K562 (cell line): ENCODE measurements around the gene CFP. TPM values are rescaled to one million over a fixed set of nuclear protein-coding genes. Genes with fewer than 3 reads are reported as not detected.
A peak's percentile ranks its signal among the peaks of the same experiment; 100 is the strongest.

Experiments used
- ATAC-seq: fragments of 200-7000 bp; cut with Tn5 transposase; 3 replicates; pipeline ENCODE4 v1.9.1; 2020; ENCODE audit warnings: moderate library complexity
- BruUV-seq: library from RNA; stranded (reverse); fragments of 400-500 nt; replicated peaks from 2 replicates; lab custom pipeline; 2021; lab: Mats Ljungman, UMichigan
- CTCF ChIA-PET: fragments of 300-600 bp; formaldehyde crosslinking; extraction: SDS; loops from one replicate; lab custom pipeline; 2021; ENCODE audit warnings: low intra/inter-chr PET ratio; lab: Yijun Ruan, JAX
- POLR2A ChIA-PET: fragments of 300-600, 350-650 bp; sonication (Branson Sonifier 250); formaldehyde crosslinking; extraction: SDS; loops from one replicate; lab custom pipeline; 2021; ENCODE audit warnings: antibody characterized with exemption, inconsistent platforms; lab: Yijun Ruan, JAX
- DNase-seq, 4 experiments: peaks; one replicate each; pipeline versions ENCODE4 v3.0.0 to v3.0.0-alpha.2; 2011 to 2018; ENCODE audit warnings: low spot score in 3 of 4, mixed read lengths in 3 of 4; ENCODE audit errors: extremely low read depth in 1 of 4
- FAIRE-seq: peaks from 2 replicates; lab custom pipeline; 2011; peaks lifted over from hg19 to GRCh38; lab: Jason Lieb, UNC
- H2AFZ ChIP-seq: 2 replicates; pipeline ENCODE4 v1.6.0; 2011; ENCODE audit warnings: low read depth, low read length, control low read depth, inconsistent platforms
- H3K27ac ChIP-seq: fragments of 200-600 bp; 3 replicates; pipeline ENCODE4 v1.8.0; 2011; ENCODE audit warnings: low read depth, mild to moderate bottlenecking, control low read depth, inconsistent platforms, low read length, moderate library complexity, mixed read lengths; ENCODE audit errors: extremely low read depth
- H3K27me3 ChIP-seq, 2 experiments: fragments of 300-600 bp in 1 of 2; 2 replicates in 1 of 2; 3 replicates in 1 of 2; pipeline versions ENCODE4 v1.6.0 to v1.8.0; 2011; ENCODE audit warnings: inconsistent platforms in 2 of 2, low read length in 2 of 2, mild to moderate bottlenecking in 1 of 2, mixed read lengths in 1 of 2, moderate library complexity in 1 of 2; ENCODE audit not compliant: control insufficient read depth in 2 of 2, insufficient read depth in 2 of 2
- H3K36me3 ChIP-seq: fragments of 300-600 bp; 3 replicates; pipeline ENCODE4 v1.8.0; 2011; ENCODE audit warnings: mild to moderate bottlenecking, low read length, inconsistent platforms; ENCODE audit not compliant: control insufficient read depth, insufficient read depth
- H3K4me1 ChIP-seq, 2 experiments: fragments of 200-600 bp in 1 of 2; replicated peaks in 1 of 2; 2 replicates in 1 of 2; 3 replicates in 1 of 2; pipeline versions ENCODE4 v1.5.1 to v1.8.0; 2011; ENCODE audit warnings: inconsistent platforms in 2 of 2, low read length in 2 of 2, mild to moderate bottlenecking in 1 of 2, mixed read lengths in 1 of 2, moderate library complexity in 1 of 2; ENCODE audit not compliant: control insufficient read depth in 2 of 2, insufficient read depth in 2 of 2
- H3K4me2 ChIP-seq: 2 replicates; pipeline ENCODE4 v1.6.1; 2011; ENCODE audit warnings: low read length, control low read depth, inconsistent platforms, mixed read lengths; ENCODE audit not compliant: insufficient read depth
- H3K4me3 ChIP-seq: fragments of 200-600 bp; sonication (generic), shearing (Covaris generic); 2 replicates; pipeline ENCODE4 v1.5.1; 2016; ENCODE audit warnings: control low read depth, inconsistent platforms
- H3K79me2 ChIP-seq: fragments of 200-600 bp; 3 replicates; pipeline ENCODE4 v1.8.0; 2011; ENCODE audit warnings: low read length, inconsistent platforms; ENCODE audit not compliant: control insufficient read depth, insufficient read depth
- H3K9ac ChIP-seq, 2 experiments: 2 replicates each; pipeline versions ENCODE4 v1.6.0 to v1.6.1; 2011; ENCODE audit warnings: low read depth in 2 of 2, low read length in 2 of 2, control low read depth in 1 of 2, inconsistent platforms in 1 of 2, mild to moderate bottlenecking in 1 of 2, mixed read lengths in 1 of 2; ENCODE audit not compliant: insufficient read depth in 1 of 2
- H3K9me1 ChIP-seq: one replicate; pipeline ENCODE4 v1.6.0; 2011; ENCODE audit warnings: inconsistent platforms, mild to moderate bottlenecking, low read length, moderate library complexity; ENCODE audit not compliant: control insufficient read depth, insufficient read depth
- H3K9me3 ChIP-seq: replicated peaks from 2 replicates; pipeline ENCODE4 v1.5.1; 2011; ENCODE audit warnings: low read depth, low read length, inconsistent platforms; ENCODE audit not compliant: control insufficient read depth, insufficient read depth
- H4K20me1 ChIP-seq: replicated peaks from 2 replicates; pipeline ENCODE4 v1.6.1; 2011; ENCODE audit warnings: low read length, inconsistent platforms, mixed read lengths; ENCODE audit not compliant: control insufficient read depth, insufficient read depth
- ATF3 ChIP-seq, 2 experiments: fragments of 450-650 bp in 1 of 2; sonication (generic) in 1 of 2; formaldehyde crosslinking in 1 of 2; IDR thresholded peaks in 1 of 2; conservative IDR thresholded peaks in 1 of 2; 2 replicates each; pipeline versions ENCODE4 v1.6.1 to v1.8.1; 2016 to 2023; ENCODE audit warnings: mild to moderate bottlenecking in 2 of 2, moderate library complexity in 2 of 2, inconsistent platforms in 1 of 2, missing genetic modification reagents in 1 of 2
- VEZF1 ChIP-seq: fragments of 200-800 bp; sonication (Bioruptor generic); IDR thresholded peaks from 2 replicates; pipeline ENCODE4 v1.6.1; 2017; ENCODE audit warnings: missing genetic modification characterization, missing compliant biosample characterization
- WGBS: fragments of 100-300 bp; shearing (Covaris generic); methylation state at CpG from one replicate; pipeline ENCODE4 v1.1.6; 2016; ENCODE audit warnings: low coverage, mixed read lengths; ENCODE audit not compliant: insufficient coverage; ENCODE audit errors: missing lambda C conversion rate; 5-methylcytosine and 5-hydroxymethylcytosine counted together
- in situ Hi-C: fragments of 300-500 bp; cut with MboI; formaldehyde crosslinking; loops from 4 replicates; pipeline ENCODE4 v1.15.0; 2018; ENCODE audit warnings: inconsistent platforms, mixed read lengths
- intact Hi-C: fragments of 100-400 bp; cut with micrococcal nuclease; formaldehyde crosslinking; loops from 2 replicates; pipeline ENCODE4 v1.14.2; 2022
- polyA plus RNA-seq, 8 experiments: library from polyadenylated mRNA; depleted of rRNA in 4 of 8; stranded (reverse) in 5 of 8; unstranded in 3 of 8; fragments of >200 nt; fragmentation: Nextera tagmentation in 2 of 8; fragmentation: Illumina TruSeq in 1 of 8; extraction: Ambion mirVana in 2 of 8; extraction: Trizol in 1 of 8; gene quantifications; 2 replicates each; pipeline versions ENCODE4 v1.2.1 to v1.2.3, GENCODE V29; 2011 to 2014; ENCODE audit warnings: inconsistent platforms in 1 of 8, missing spikeins in 1 of 8
- total RNA-seq, 7 experiments: library from RNA; depleted of rRNA in 6 of 7; stranded (reverse); fragments of >200 nt in 6 of 7; fragmentation: Illumina TruSeq in 2 of 7; extraction: Trizol in 2 of 7; gene quantifications; 2 replicates each; pipeline versions ENCODE4 v1.2.1 to v1.2.3, GENCODE V29; 2011 to 2021; ENCODE audit warnings: low replicate concordance in 1 of 7

CFP gene
- total and polyA plus RNA-seq, 9 of the 15 experiments (the other 6 are each of a cell fraction or from before 2014, with no cell fraction given): 0.18 to 2.0 (median 0.55) TPM

DNA sequence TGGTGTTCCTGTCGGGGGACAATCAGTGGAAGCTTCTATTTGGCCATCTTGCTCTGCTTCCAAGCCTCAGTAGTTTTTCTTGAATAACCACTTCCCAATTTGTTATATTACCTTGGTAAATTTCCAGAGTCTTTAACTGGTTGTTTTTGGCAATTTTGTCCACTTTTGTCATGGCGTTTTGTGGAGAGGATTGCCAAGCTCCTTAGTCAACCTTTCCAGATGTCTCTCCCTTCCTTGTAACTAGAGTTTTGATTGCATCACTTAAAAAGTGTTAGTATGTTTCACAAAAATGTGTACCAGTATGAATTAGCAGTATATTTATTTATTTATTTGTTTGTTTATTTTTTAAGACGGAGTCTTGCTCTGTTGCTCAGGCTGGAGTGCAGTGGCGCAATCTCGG lies 45.0 kb upstream of the CFP start:
- no peaks in the 10 kb centered on the region for H4K20me1 ChIP-seq
- H3K9ac ChIP-seq: no peak overlapping the region
- DNase-seq (no peak), FAIRE-seq (no peak), ATAC-seq (no peak)
- peaks cover 0 to 5% of the 10 kb centered on the region in 2 experiments; a peak in 3 of 5 replicates for H3K4me1 ChIP-seq
- H3K27ac ChIP-seq: no peak overlapping the region
- H3K4me2 ChIP-seq: no peak overlapping the region
- intact Hi-C loops (loop anchor here (5.0 kb wide), 1 partner anchor 123 kb away; no protein-coding TSS in a partner anchor), in situ Hi-C loops (loop anchor here (5.0 kb wide), 1 partner anchor 48 kb away; no protein-coding TSS in a partner anchor)
- no peaks in the 10 kb centered on the region for H3K9me1 ChIP-seq
- peaks cover 15% of the 10 kb centered on the region for H3K9me3 ChIP-seq
- WGBS: 88% methylated on average over 5 of the region's 5 CpGs
- H3K27me3 ChIP-seq: no peaks in the 10 kb centered on the region
- no peaks in the 10 kb centered on the region for H3K79me2 ChIP-seq
- no peak overlapping the region for H3K4me3 ChIP-seq
- H2AFZ ChIP-seq: no peak overlapping the region
- peak; percentile 16; the same call in 1 of the 2 replicates for TF ChIP-seq ATF3 (IDR thresholded peaks at IDR 0.05)
- no peak for TF ChIP-seq ATF3 (CRISPR knock-in tag; conservative IDR thresholded peaks at IDR 0.05)
- TF ChIP-seq VEZF1 (CRISPR knock-in tag): no peak
- ChIA-PET POLR2A (interaction anchor here (1.2 kb wide), 1 partner anchor 13 kb away, joined by 3 read pairs; no protein-coding TSS in a partner anchor), CTCF (no interaction called here)
- no peaks in the 10 kb centered on the region for H3K36me3 ChIP-seq
- no TSS peak for BruUV-seq
